HG03442 (cell line): ENCODE measurements around the gene LIN7A.

Experiments
- ATAC-seq: cut with Tn5 transposase; IDR thresholded peaks from one replicate; pipeline ENCODE4 v1.9.1; 2021; ENCODE audit warnings: mild to moderate bottlenecking, moderate library complexity; ENCODE audit not compliant: unreplicated experiment

LIN7A gene

GRCh38 chr12:80937391-80938238, at the start of gene LIN7A:
Gene LIN7A (minus strand): TSS chr12:80937934. CDS start chr12:80937722, 212 bp downstream.
- ATAC-seq, result peak; percentile 14

- no peak for ATAC-seq
These were observed 48.5 kb upstream of the LIN7A start for GRCh38 chr12:80986224-80986623.

- no peak for ATAC-seq
These were observed 42.1 kb upstream of the LIN7A start for GRCh38 chr12:80979816-80980215.

GRCh38 chr12:80979251-80979650, 41.5 kb upstream of the LIN7A start:
- no peak for ATAC-seq

GRCh38 chr12:80977346-80977745, 39.6 kb upstream of the LIN7A start:
- no peak for ATAC-seq

GRCh38 chr12:80968326-80968725, 30.6 kb upstream of the LIN7A start:
- no peak for ATAC-seq

- ATAC-seq, result no peak
These were observed 29.8 kb upstream of the LIN7A start for GRCh38 chr12:80967565-80967964.

GRCh38 chr12:80966001-80966400, 28.3 kb upstream of the LIN7A start:
- ATAC-seq, result no peak

- no peak for ATAC-seq
These were observed 20.4 kb upstream of the LIN7A start for GRCh38 chr12:80958162-80958561.

GRCh38 chr12:80954857-80955520, 17.3 kb upstream of the LIN7A start:
- no peak for ATAC-seq

GRCh38 chr12:80952443-80952842, 14.7 kb upstream of the LIN7A start:
- no peak for ATAC-seq

GRCh38 chr12:80946591-80946990, 8.9 kb upstream of the LIN7A start:
- no peak for ATAC-seq

- no peak for ATAC-seq
These were observed 5.6 kb upstream of the LIN7A start for GRCh38 chr12:80943338-80943737.

- no peak for ATAC-seq
These were observed 4.2 kb upstream of the LIN7A start for GRCh38 chr12:80941916-80942315.

GRCh38 chr12:80939231-80939950, 1.7 kb upstream of the LIN7A start:
- ATAC-seq, result no peak

- no peak for ATAC-seq
These were observed 663 bp upstream of the LIN7A start for GRCh38 chr12:80938397-80938796.

- ATAC-seq, result peak; percentile 53
These were observed 918 bp downstream of the LIN7A start for GRCh38 chr12:80936642-80937390.

- peak; percentile 3 for ATAC-seq
These were observed 1.4 kb downstream of the LIN7A start for GRCh38 chr12:80936353-80936641.

- ATAC-seq, result no peak
These were observed 2.6 kb downstream of the LIN7A start for GRCh38 chr12:80935111-80935510.

GRCh38 chr12:80925983-80926382, 11.8 kb downstream of the LIN7A start:
- ATAC-seq, result no peak

GRCh38 chr12:80925237-80925636, 12.5 kb downstream of the LIN7A start:
- no peak for ATAC-seq
